ENCODE results near the gene RHOC.

DNA sequence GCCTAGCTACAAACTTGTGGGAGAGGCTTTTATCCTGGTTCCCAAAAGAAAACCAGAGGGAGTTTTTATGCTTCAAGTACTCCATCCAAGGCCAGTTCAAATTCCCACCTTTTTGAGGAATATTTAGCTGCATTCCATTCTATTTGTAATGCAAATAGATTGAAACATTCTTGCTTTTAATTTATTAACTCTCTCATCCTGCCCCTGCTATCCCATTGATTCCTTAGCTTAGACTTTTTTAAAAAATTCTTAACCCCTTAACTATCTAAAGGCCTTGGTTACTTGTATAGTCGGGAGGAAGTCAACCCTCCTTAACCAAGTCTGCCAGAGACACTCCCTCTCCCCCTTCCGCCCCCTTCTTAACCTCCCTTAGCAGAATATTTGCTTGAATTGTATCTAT is 34.9 kb downstream of the RHOC start:
- no peak for TF ChIP-seq POLR2A (IDR thresholded peaks at IDR 0.05; ENCODE audit: low read length)
- TF ChIP-seq GATA1 (IDR thresholded peaks at IDR 0.05; ENCODE audit: low read depth, low read length), result no peak
